Ishikawa (cell line): ENCODE measurements around the gene DDI2.

ENCODE experiments used
- CEBPB ChIP-seq: IDR thresholded peaks from 2 replicates; pipeline ENCODE4 v1.6.1; 2012
- CREB1 ChIP-seq: IDR thresholded peaks from 2 replicates; pipeline ENCODE4 v1.6.1; 2012; ENCODE audit warnings: low read depth
- EGR1 ChIP-seq: IDR thresholded peaks from 2 replicates; pipeline ENCODE4 v1.6.1; 2012
- EP300 ChIP-seq: IDR thresholded peaks from 2 replicates; pipeline ENCODE4 v1.6.1; 2012; ENCODE audit warnings: borderline replicate concordance
- FOXM1 ChIP-seq: IDR thresholded peaks from 2 replicates; pipeline ENCODE4 v1.6.1; 2012; ENCODE audit warnings: low read depth, borderline replicate concordance
- NFIC ChIP-seq: IDR thresholded peaks from 2 replicates; pipeline ENCODE4 v1.6.1; 2012
- RAD21 ChIP-seq: IDR thresholded peaks from 2 replicates; pipeline ENCODE4 v1.6.1; 2012; ENCODE audit warnings: low read depth
- TAF1 ChIP-seq: IDR thresholded peaks from 2 replicates; pipeline ENCODE4 v1.6.1; 2012; ENCODE audit warnings: low read depth, mild to moderate bottlenecking
- TCF12 ChIP-seq: IDR thresholded peaks from 2 replicates; pipeline ENCODE4 v1.6.1; 2012; ENCODE audit warnings: low read depth
- TEAD4 ChIP-seq: IDR thresholded peaks from 2 replicates; pipeline ENCODE4 v1.6.1; 2012
- YY1 ChIP-seq: IDR thresholded peaks from 2 replicates; pipeline ENCODE4 v1.6.1; 2012; ENCODE audit warnings: low read depth
- ZBTB7A ChIP-seq: IDR thresholded peaks from 2 replicates; pipeline ENCODE4 v1.6.1; 2012; ENCODE audit warnings: low read depth
- TF ChIP-seq, protein P1 (sequence below): IDR thresholded peaks from 2 replicates; pipeline ENCODE4 v1.6.1; 2012
- TF ChIP-seq, protein P2 (sequence below): IDR thresholded peaks from 2 replicates; pipeline ENCODE4 v1.6.1; 2012
- TF ChIP-seq, protein P3 (sequence below): IDR thresholded peaks from 2 replicates; pipeline ENCODE4 v1.6.1; 2012; ENCODE audit warnings: low read depth, mild to moderate bottlenecking

DDI2 gene

DNA sequence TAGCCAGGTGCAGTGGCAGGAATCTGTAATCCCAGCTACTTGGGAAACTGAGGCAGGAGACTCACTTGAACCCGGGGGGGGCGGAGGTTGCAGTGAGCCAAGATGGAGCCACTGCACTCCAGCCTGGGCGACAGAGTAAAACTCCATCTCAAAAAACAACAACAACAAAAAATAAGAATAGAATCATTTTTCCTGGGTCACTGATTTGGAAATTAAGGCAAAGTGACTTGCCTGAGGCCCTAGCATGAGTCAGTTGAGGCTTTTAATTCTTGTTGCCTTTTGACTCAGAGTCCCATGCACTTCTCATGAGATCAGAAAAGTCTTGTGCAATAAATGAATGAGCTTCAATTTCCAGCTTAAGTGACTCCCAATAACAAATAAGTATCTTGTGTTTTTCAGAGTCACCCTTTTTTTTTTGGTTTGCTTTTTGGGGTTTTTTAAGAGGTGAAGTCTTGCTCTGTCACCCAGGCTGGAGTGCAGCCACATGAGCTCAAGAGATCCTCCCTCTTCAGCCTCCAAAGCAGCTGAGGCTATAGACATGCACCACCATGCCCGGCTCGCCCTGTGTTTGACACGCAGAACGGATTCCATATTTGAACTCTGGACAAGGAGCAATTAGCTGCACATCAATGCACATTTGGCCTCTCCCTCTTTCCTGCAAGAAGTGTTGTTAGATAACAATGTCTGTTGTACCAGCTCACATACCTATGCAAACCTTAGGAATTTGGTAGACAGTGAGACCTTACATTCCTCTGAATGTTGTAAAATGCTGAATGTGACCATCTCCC lies 63.5 kb downstream of the DDI2 start:
- TF ChIP-seq YY1 (0 out of 2 replicates have a peak, but pooled peaks have one; percentile 14), CEBPB (peak; percentile 88), NFIC (no peak), TEAD4 (peak; percentile 72)

DNA sequence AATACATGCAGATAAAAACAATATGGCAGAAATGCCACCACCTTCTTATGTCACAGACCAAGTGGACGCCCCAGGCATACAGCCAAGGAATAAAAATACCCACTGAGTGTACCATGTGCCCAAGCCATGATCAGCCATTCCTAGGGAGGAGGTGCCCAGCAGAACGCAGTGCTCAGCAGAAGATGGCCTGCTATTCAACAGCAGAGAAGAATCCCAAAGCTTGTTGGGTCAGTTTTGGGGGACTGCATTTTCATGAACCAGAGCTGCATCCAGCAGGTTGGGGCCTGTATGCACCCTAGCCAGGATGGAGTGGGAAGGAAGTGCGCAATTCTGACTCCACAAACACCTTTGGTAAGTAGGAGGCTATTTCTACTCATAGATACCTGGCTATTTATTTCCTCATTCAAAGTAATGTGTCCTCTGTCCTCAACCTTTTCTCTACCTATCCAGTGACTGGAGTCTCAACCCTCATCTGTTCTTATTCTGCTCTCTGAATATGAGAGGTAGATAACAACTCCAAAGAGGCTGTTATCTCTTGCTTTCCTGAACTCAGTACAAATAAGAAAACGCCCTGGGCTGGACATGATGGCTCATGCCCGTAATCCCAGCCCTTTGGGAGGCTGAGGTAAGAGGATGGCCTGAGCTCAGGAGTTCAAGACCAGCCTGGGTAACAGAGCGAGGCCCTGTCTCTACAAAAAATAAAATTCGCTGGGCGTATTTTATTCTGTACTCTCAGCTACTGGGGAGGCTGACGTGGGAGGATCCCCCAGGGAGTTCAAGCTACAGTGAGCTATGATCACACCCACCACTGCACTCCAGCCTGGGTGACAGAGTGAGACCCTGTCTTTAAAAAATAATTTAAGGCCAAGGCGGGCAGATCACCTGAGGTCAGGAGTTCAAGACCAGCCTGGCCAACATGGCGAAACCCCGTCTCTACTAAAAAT lies 64.4 kb downstream of the DDI2 start:
- TF ChIP-seq, protein P1, sequence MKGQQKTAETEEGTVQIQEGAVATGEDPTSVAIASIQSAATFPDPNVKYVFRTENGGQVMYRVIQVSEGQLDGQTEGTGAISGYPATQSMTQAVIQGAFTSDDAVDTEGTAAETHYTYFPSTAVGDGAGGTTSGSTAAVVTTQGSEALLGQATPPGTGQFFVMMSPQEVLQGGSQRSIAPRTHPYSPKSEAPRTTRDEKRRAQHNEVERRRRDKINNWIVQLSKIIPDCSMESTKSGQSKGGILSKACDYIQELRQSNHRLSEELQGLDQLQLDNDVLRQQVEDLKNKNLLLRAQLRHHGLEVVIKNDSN, result no peak
- TF ChIP-seq, protein P2, sequence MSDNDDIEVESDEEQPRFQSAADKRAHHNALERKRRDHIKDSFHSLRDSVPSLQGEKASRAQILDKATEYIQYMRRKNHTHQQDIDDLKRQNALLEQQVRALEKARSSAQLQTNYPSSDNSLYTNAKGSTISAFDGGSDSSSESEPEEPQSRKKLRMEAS, result no peak
- TF ChIP-seq NFIC (no peak), YY1 (no peak)

DNA sequence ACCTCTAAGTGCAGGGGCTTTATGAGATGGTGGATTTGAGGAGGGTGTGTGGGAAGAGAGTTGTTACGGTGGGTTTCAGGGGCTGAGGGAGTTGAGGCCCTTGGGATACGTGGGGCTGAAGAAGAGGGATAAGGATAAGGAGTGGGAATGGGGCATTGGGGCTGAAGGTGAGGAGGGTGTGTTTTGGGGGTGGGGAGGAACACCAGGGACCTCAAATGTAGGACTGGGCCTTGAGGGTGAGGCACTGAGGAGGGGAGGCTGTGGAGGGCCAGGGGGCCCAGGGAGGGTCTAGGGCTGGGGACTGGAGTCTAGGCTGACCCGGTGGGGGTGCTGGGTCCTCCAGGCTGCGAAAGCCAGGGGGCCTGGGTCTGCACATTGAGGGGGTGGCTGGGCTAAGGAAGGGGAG lies 65.7 kb downstream of the DDI2 start:
- no peak for TF ChIP-seq YY1
- TF ChIP-seq, protein P3, sequence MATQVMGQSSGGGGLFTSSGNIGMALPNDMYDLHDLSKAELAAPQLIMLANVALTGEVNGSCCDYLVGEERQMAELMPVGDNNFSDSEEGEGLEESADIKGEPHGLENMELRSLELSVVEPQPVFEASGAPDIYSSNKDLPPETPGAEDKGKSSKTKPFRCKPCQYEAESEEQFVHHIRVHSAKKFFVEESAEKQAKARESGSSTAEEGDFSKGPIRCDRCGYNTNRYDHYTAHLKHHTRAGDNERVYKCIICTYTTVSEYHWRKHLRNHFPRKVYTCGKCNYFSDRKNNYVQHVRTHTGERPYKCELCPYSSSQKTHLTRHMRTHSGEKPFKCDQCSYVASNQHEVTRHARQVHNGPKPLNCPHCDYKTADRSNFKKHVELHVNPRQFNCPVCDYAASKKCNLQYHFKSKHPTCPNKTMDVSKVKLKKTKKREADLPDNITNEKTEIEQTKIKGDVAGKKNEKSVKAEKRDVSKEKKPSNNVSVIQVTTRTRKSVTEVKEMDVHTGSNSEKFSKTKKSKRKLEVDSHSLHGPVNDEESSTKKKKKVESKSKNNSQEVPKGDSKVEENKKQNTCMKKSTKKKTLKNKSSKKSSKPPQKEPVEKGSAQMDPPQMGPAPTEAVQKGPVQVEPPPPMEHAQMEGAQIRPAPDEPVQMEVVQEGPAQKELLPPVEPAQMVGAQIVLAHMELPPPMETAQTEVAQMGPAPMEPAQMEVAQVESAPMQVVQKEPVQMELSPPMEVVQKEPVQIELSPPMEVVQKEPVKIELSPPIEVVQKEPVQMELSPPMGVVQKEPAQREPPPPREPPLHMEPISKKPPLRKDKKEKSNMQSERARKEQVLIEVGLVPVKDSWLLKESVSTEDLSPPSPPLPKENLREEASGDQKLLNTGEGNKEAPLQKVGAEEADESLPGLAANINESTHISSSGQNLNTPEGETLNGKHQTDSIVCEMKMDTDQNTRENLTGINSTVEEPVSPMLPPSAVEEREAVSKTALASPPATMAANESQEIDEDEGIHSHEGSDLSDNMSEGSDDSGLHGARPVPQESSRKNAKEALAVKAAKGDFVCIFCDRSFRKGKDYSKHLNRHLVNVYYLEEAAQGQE, result no peak
- TF ChIP-seq TEAD4, result no peak
- TF ChIP-seq TAF1, result no peak
- no peak for TF ChIP-seq FOXM1
- TF ChIP-seq ZBTB7A, result no peak
- no peak for TF ChIP-seq TCF12
- no peak for TF ChIP-seq CREB1

DNA sequence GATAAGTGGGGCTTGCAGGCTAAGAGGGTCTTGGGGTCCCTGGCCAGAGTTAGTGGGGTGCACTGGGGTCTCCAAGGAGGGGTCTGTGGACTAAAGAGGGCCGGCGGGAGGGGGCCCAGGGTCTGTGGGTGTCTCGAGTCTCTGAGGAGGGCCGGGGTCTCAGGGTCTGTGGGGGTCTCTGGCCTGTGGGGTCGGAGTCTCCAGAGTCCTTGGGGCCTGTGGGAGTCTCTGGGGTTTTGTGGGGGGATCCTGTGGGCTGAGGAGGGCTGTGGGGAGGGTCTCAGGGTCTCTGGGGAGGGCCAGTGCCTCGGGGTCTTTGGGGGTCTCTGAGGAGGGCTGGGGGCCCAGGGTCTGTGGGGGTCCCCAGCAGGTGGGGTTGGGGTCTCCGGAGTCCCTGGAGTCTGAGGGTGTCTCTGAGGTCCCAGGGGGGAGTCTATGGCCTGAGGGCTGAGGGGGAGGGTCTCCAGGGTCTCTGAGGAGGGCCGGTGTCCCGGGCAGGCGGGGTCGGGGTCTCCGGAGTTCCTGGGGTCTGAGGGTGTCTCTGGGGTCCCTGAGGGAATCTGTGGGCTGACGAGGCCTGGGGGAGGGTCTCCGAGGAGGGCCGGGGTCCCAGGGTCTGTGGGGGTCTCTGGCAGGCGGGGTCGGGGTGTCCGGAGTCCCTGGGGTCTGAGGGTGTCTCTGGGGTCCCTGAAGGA lies 66.2 kb downstream of the DDI2 start:
- no peak for TF ChIP-seq FOXM1
- peak; percentile 96 for TF ChIP-seq ZBTB7A
- TF ChIP-seq EGR1, result no peak

DNA sequence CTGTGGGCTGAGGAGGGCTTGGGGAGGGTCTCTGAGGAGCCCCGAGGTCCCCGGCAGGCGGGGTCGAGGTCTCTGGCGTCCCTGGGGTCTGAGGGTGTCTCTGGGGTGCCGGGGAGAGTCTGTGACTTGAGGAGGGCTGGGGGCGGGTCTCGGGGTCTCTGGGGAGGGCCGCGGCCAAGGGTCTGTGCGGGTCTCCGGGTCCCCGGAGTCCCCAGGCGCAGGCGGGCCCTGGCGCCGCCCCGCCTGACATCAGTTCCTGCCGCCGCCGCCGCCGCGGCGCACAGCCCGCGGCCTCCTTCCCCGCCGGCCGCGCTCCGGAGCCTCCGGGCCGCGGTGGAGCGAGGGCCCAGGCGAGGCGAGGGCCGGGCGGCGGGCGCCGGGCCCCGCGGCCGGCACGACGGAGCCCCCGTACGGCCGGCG lies 66.8 kb downstream of the DDI2 start, which contains the start of gene PLEKHM2:
TSS of gene PLEKHM2 (plus strand) at position 279 of the 420 bp plus-strand sequence. CDS start 239 bp downstream, outside the sequence.
- TF ChIP-seq TAF1 (peak; percentile 44), CEBPB (no peak), RAD21 (no peak), ZBTB7A (peak; percentile 85; the same call in 1 of the 2 replicates)

DNA sequence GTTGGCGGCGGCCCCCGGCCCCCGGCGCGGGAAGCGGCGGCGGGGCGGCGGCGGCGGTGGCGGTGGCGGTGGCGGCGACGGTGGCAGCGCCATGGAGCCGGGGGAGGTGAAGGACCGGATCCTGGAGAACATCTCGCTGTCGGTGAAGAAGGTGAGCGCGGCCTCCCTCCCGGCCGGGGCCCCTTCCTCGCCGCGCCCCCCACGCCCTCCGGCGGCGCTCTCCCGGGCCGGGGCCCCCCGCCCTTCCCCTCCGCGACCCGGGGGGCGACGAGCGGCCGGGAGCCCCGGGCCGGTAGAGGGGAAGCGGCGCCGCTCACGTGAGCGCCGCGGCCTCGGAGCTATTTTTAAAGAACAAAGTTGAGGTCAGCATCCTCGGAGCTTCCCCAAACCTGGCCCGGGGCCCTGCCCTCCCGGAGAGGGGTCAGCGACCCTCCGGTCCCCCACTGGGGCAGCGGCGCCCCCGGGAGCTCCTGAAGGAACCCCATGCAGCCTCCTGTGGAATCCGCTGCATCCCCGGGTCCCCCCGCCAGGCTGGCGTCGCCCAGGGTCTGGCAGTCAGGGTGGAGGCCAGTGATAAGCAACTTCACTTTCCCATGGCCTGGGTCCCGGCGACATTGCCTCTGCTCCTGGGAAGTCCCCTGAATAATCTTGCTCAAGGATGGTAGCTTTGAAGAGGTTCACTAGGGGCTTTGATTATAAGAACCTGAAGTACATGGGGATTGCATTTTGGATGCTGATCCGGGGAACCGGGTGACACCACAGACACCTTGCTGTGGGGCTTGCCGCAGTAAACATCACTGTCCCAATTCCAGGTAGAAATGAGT lies 67.4 kb downstream of the DDI2 start:
- TF ChIP-seq ZBTB7A (peak; percentile 45), TEAD4 (no peak), CREB1 (no peak), EGR1 (no peak), NFIC (no peak), EP300 (no peak), TCF12 (no peak), RAD21 (no peak), YY1 (no peak), CEBPB (no peak), FOXM1 (no peak), TAF1 (no peak)
- TF ChIP-seq, protein P1, result peak; percentile 26; the same call in 1 of the 2 replicates
- TF ChIP-seq, protein P3, result no peak
